Measurements from ENCODE around the gene PRR16.

- TF ChIP-seq CTCF (IDR thresholded peaks at IDR 0.05; ENCODE audit: insufficient read depth, low read length, poor library complexity, severe bottlenecking) (no peak), EZH2phosphoT487 (conservative IDR thresholded peaks at IDR 0.05; ENCODE audit: low read length) (no peak)
Measured at GRCh38 chr5:120538644-120539043, 74.5 kb downstream of the PRR16 start.
